ENCODE measurements around the gene COL9A3.

The COL9A3 gene

GRCh38 chr20:62819494-62820174 is 2.8 kb downstream of the COL9A3 start:
- TF ChIP-seq POLR2A (IDR thresholded peaks at IDR 0.05; ENCODE audit: low read depth, low read length): no peak
- no peak for TF ChIP-seq SPI1 (IDR thresholded peaks at IDR 0.05; ENCODE audit: low read depth, low read length)
- no peak for TF ChIP-seq PAX5 (IDR thresholded peaks at IDR 0.05; ENCODE audit: insufficient read depth, low read length, severe bottlenecking)
- TF ChIP-seq POLR2AphosphoS5 (IDR thresholded peaks at IDR 0.05; ENCODE audit: low read depth, low read length): no peak
- TF ChIP-seq POU2F2 (IDR thresholded peaks at IDR 0.05; ENCODE audit: low read depth, low read length): no peak
- no peak for TF ChIP-seq TAF1 (IDR thresholded peaks at IDR 0.05; ENCODE audit: low read depth, low read length)
- FAIRE-seq: no peak
- no peak for DNase-seq (ENCODE audit: insufficient read length, low spot score)

DNA sequence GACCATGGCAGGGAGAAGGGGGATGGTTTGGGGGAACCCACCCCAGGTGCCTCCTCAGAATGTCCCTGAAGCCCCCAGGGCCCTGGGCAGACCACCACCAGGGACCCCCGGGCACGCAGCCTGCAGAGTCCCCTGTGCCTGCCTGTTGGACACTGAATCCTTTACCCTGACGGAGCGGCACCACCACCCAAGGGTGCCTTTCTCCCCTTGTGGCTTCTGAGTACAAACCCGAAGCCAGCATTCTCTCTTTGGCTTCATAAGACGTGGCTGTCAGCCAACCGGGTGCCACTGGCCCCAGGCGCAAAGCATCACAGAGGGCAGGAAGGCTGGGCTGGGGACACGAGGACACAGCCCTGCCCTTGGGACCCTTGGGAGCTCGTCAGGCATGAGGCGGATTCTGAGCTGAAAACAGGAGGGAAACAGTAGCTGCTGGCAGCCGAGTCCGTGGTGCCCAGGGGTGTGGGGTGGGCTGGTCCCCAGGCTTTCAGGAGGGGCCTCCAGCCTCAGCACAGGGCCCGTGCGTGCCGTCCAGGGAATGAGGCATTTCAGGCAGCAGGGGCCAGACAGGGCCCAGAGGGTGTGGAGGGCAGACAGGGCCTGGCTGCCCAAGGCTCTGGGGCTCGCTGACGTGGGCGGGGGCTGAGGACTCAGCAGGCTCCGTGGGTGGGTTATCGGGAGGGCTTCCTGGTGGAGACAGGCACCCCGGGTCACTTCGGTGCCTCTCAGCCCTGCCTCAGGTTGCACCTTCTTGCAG is 3.5 kb downstream of the COL9A3 start:
- DNase-seq (ENCODE audit: insufficient read length, low spot score): no peak
- TF ChIP-seq POLR2A (IDR thresholded peaks at IDR 0.05; ENCODE audit: low read depth, low read length) (no peak), TAF1 (IDR thresholded peaks at IDR 0.05; ENCODE audit: low read depth, low read length) (no peak), PAX5 (IDR thresholded peaks at IDR 0.05; ENCODE audit: insufficient read depth, low read length, severe bottlenecking) (no peak), POLR2AphosphoS5 (IDR thresholded peaks at IDR 0.05; ENCODE audit: low read depth, low read length) (no peak), SPI1 (IDR thresholded peaks at IDR 0.05; ENCODE audit: low read depth, low read length) (no peak), POU2F2 (IDR thresholded peaks at IDR 0.05; ENCODE audit: low read depth, low read length) (no peak)
- FAIRE-seq: no peak

- DNase-seq (ENCODE audit: insufficient read length, low spot score): no peak
- no peak for FAIRE-seq
Observed at GRCh38 chr20:62820962-62821725, 4.3 kb downstream of the COL9A3 start.

GRCh38 chr20:62821726-62822210 is 4.9 kb downstream of the COL9A3 start:
- TF ChIP-seq POLR2AphosphoS5 (IDR thresholded peaks at IDR 0.05; ENCODE audit: low read depth, low read length): no peak
- DNase-seq (ENCODE audit: insufficient read length, low spot score) (no peak), FAIRE-seq (no peak)

More at GRCh38 chr20:62820962-62821725, 4.3 kb downstream of the COL9A3 start:
- no peak for TF ChIP-seq POLR2AphosphoS5 (IDR thresholded peaks at IDR 0.05; ENCODE audit: low read depth, low read length)
- no peak for TF ChIP-seq POU2F2 (IDR thresholded peaks at IDR 0.05; ENCODE audit: low read depth, low read length)
- TF ChIP-seq SPI1 (IDR thresholded peaks at IDR 0.05; ENCODE audit: low read depth, low read length): no peak

DNA sequence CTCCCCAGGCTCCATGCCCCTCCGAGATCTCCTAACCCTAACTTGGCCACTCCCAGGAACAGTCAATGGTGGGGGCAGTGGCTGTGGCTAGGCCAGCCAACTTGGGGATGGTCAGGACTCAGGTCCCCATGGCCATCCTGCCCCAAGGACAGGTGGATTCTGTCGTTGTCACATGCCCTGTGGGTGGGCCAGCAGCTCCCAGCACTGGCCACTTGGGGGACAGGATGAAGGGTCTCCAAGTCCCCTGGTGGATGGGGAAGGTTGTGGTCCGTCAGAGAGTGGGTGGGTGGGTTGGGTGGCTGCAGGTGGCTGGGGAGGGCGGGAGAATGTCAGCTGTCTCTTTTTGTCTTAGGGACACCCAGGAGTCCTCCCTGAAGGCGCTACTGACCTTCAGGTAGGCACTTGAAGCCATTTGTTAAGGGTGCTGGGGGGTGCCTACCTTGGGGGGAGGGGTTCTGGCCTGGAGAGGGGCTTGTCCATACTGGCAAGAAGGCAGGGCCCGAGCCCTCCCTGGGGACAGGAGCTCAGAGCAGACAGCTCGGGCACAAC is 5.5 kb downstream of the COL9A3 start:
- no peak for DNase-seq (ENCODE audit: insufficient read length, low spot score)
- FAIRE-seq: no peak
- TF ChIP-seq POU2F2 (IDR thresholded peaks at IDR 0.05; ENCODE audit: low read depth, low read length): no peak

- peak; percentile 90 for FAIRE-seq
- no peak for TF ChIP-seq POU2F2 (IDR thresholded peaks at IDR 0.05; ENCODE audit: low read depth, low read length)
- TF ChIP-seq PAX5 (IDR thresholded peaks at IDR 0.05; ENCODE audit: insufficient read depth, low read length, severe bottlenecking): no peak
- TF ChIP-seq SPI1 (IDR thresholded peaks at IDR 0.05; ENCODE audit: low read depth, low read length): no peak
- no peak for TF ChIP-seq POLR2A (IDR thresholded peaks at IDR 0.05; ENCODE audit: low read depth, low read length)
- no peak for TF ChIP-seq TAF1 (IDR thresholded peaks at IDR 0.05; ENCODE audit: low read depth, low read length)
- no peak for TF ChIP-seq POLR2AphosphoS5 (IDR thresholded peaks at IDR 0.05; ENCODE audit: low read depth, low read length)
Observed at GRCh38 chr20:62822788-62823651, 6.2 kb downstream of the COL9A3 start.

GRCh38 chr20:62823688-62824475 is 7.0 kb downstream of the COL9A3 start:
- DNase-seq (ENCODE audit: insufficient read length, low spot score) (no peak), FAIRE-seq (no peak)
- TF ChIP-seq TAF1 (IDR thresholded peaks at IDR 0.05; ENCODE audit: low read depth, low read length) (no peak), POLR2AphosphoS5 (IDR thresholded peaks at IDR 0.05; ENCODE audit: low read depth, low read length) (no peak), SPI1 (IDR thresholded peaks at IDR 0.05; ENCODE audit: low read depth, low read length) (no peak), POU2F2 (IDR thresholded peaks at IDR 0.05; ENCODE audit: low read depth, low read length) (no peak), PAX5 (IDR thresholded peaks at IDR 0.05; ENCODE audit: insufficient read depth, low read length, severe bottlenecking) (no peak), POLR2A (IDR thresholded peaks at IDR 0.05; ENCODE audit: low read depth, low read length) (no peak)

More at GRCh38 chr20:62822788-62823651, 6.2 kb downstream of the COL9A3 start:
- peak; percentile 93 for DNase-seq (ENCODE audit: insufficient read length, low spot score)

GRCh38 chr20:62824476-62825332 is 7.9 kb downstream of the COL9A3 start:
- FAIRE-seq: no peak
- peak; percentile 90 for DNase-seq (ENCODE audit: insufficient read length, low spot score)
- TF ChIP-seq POLR2AphosphoS5 (IDR thresholded peaks at IDR 0.05; ENCODE audit: low read depth, low read length) (no peak), TAF1 (IDR thresholded peaks at IDR 0.05; ENCODE audit: low read depth, low read length) (no peak), POLR2A (IDR thresholded peaks at IDR 0.05; ENCODE audit: low read depth, low read length) (no peak), PAX5 (IDR thresholded peaks at IDR 0.05; ENCODE audit: insufficient read depth, low read length, severe bottlenecking) (no peak), POU2F2 (IDR thresholded peaks at IDR 0.05; ENCODE audit: low read depth, low read length) (no peak), SPI1 (IDR thresholded peaks at IDR 0.05; ENCODE audit: low read depth, low read length) (no peak)

Measured in GM12891 (cell line).